ENCODE results near the gene CPD. TPM values are rescaled to one million over a fixed set of nuclear protein-coding genes. Genes with fewer than 3 reads are reported as not detected.

Gene CPD
- total and polyA plus RNA-seq, 9 of the 15 experiments (the other 6 are each of a cell fraction or from before 2014, with no cell fraction given): 4.5 to 24.4 (median 20.4) TPM

DNA sequence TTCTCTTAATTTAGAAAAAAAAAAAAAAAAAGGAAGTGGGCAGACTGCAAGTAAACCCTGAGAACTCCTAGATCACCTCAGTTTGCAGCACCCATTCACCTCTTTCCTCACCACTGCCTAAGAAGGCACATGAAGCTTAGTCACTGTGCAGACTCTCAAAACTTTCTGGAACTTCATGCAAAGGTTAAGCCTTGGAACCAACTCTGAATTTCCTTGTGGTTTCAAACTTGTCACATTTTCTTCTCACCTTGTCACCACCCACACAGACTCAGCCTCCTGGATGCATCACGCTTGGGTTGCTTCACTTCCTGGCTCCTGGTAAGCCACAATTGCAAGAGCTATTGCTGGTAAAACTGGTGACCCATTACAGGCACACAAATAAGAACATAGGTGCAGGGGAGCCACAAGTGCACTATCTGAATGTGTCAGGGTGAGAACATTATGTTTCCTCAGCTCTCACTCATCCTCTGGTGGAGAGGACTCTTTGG is 15.0 kb upstream of the CPD start (continued):
- TF ChIP-seq ZNF318 (IDR thresholded peaks at IDR 0.05; ENCODE audit: borderline replicate concordance in 1 of 2, low read depth in 1 of 2) (peak in 1 of 2 experiments; percentile 53; a peak in 2 of 4 replicates), SLC30A9 (CRISPR knock-in tag; IDR thresholded peaks at IDR 0.05) (no peak), ZNF280A (IDR thresholded peaks at IDR 0.05; ENCODE audit: low read depth, partially characterized antibody) (no peak), AFF4 (CRISPR knock-in tag; IDR thresholded peaks at IDR 0.05) (no peak), ETV5 (CRISPR knock-in tag; IDR thresholded peaks at IDR 0.05; ENCODE audit: low read depth) (peak; percentile 83), ZNF436 (CRISPR knock-in tag; IDR thresholded peaks at IDR 0.05) (no peak), E2F3 (CRISPR knock-in tag; IDR thresholded peaks at IDR 0.05) (no peak)
